H9 (cell line): Measurements from ENCODE around the gene PGM1. TPM values are rescaled to one million over a fixed set of nuclear protein-coding genes. Genes with fewer than 3 reads are reported as not detected.

Source experiments
- DNase-seq: peaks from one replicate; pipeline ENCODE4 v3.0.0-alpha.2; 2017
- H2AFZ ChIP-seq: one replicate; pipeline ENCODE4 v1.6.1; 2013; ENCODE audit warnings: mild to moderate bottlenecking, low read length, control low read depth, moderate library complexity
- H2AK5ac ChIP-seq: 2 replicates; pipeline ENCODE4 v1.6.1; 2013; ENCODE audit warnings: low read length, control low read depth, mixed read lengths; ENCODE audit not compliant: insufficient read length
- H2BK120ac ChIP-seq: one replicate; pipeline ENCODE4 v1.6.1; 2013; ENCODE audit warnings: low read depth, mild to moderate bottlenecking, low read length, control low read depth, inconsistent platforms; ENCODE audit not compliant: poor library complexity, severe bottlenecking
- H2BK12ac ChIP-seq: 2 replicates; pipeline ENCODE4 v1.6.1; 2013; ENCODE audit warnings: low read length, control low read depth, mixed read lengths, low read depth; ENCODE audit not compliant: insufficient read length
- H2BK15ac ChIP-seq: 2 replicates; pipeline ENCODE4 v1.6.1; 2013; ENCODE audit warnings: low read depth, low read length, control low read depth
- H2BK20ac ChIP-seq: one replicate; pipeline ENCODE4 v1.6.1; 2013; ENCODE audit warnings: low read depth, mild to moderate bottlenecking, low read length, control low read depth, inconsistent platforms; ENCODE audit not compliant: poor library complexity, severe bottlenecking
- H2BK5ac ChIP-seq: 2 replicates; pipeline ENCODE4 v1.6.1; 2013; ENCODE audit warnings: low read length, control low read depth, mixed read lengths; ENCODE audit not compliant: insufficient read length
- H3K14ac ChIP-seq: 2 replicates; pipeline ENCODE4 v1.6.1; 2013; ENCODE audit warnings: low read length, control low read depth; ENCODE audit not compliant: insufficient read depth
- H3K18ac ChIP-seq: 2 replicates; pipeline ENCODE4 v1.6.1; 2013; ENCODE audit warnings: low read depth, mild to moderate bottlenecking, mixed read lengths, low read length, control low read depth; ENCODE audit not compliant: insufficient read length
- H3K23ac ChIP-seq: 2 replicates; pipeline ENCODE4 v1.6.1; 2013; ENCODE audit warnings: low read length, control low read depth, mixed read lengths, low read depth; ENCODE audit not compliant: insufficient read length
- H3K23me2 ChIP-seq: 2 replicates; pipeline ENCODE4 v1.6.1; 2013; ENCODE audit warnings: low read depth, mild to moderate bottlenecking, mixed read lengths, low read length, control low read depth; ENCODE audit not compliant: insufficient read length, poor library complexity, severe bottlenecking
- H3K27ac ChIP-seq: 2 replicates; pipeline ENCODE4 v1.5.1; 2013; ENCODE audit warnings: low read length, control low read depth, mixed read lengths, low read depth; ENCODE audit not compliant: insufficient read length
- H3K27me3 ChIP-seq: 2 replicates; pipeline ENCODE4 v1.6.1; 2013; ENCODE audit warnings: low read length, control low read depth, inconsistent platforms; ENCODE audit not compliant: insufficient read depth
- H3K4ac ChIP-seq: 2 replicates; pipeline ENCODE4 v1.6.1; 2013; ENCODE audit warnings: low read depth, mild to moderate bottlenecking, control low read depth, inconsistent platforms, low read length, moderate library complexity
- H3K4me1 ChIP-seq: 2 replicates; pipeline ENCODE4 v1.6.1; 2013; ENCODE audit warnings: low read length, control low read depth, inconsistent platforms; ENCODE audit not compliant: insufficient read depth
- H3K4me2 ChIP-seq: 2 replicates; pipeline ENCODE4 v1.6.1; 2013; ENCODE audit warnings: low read length, control low read depth, mixed read lengths; ENCODE audit not compliant: insufficient read length, insufficient read depth
- H3K56ac ChIP-seq: 2 replicates; pipeline ENCODE4 v1.6.1; 2013; ENCODE audit warnings: low read depth, mild to moderate bottlenecking, mixed read lengths, low read length, control low read depth; ENCODE audit not compliant: insufficient read length
- H3K79me1 ChIP-seq: 2 replicates; pipeline ENCODE4 v1.6.1; 2013; ENCODE audit warnings: low read depth, mild to moderate bottlenecking, moderate library complexity, low read length, control low read depth, inconsistent platforms; ENCODE audit not compliant: insufficient read depth, poor library complexity, severe bottlenecking
- H3K79me2 ChIP-seq: 2 replicates; pipeline ENCODE4 v1.6.1; 2013; ENCODE audit warnings: low read length, control low read depth, inconsistent platforms; ENCODE audit not compliant: insufficient read depth
- H3K9ac ChIP-seq: 2 replicates; pipeline ENCODE4 v1.6.1; 2013; ENCODE audit warnings: low read length, control low read depth, mixed read lengths; ENCODE audit not compliant: insufficient read length; ENCODE audit errors: extremely low read depth
- H3K9me3 ChIP-seq: one replicate; pipeline ENCODE4 v1.6.1; 2013; ENCODE audit warnings: low read depth, low read length, inconsistent platforms; ENCODE audit not compliant: control insufficient read depth
- H3T11ph ChIP-seq: one replicate; pipeline ENCODE4 v1.6.1; 2013; ENCODE audit warnings: mild to moderate bottlenecking, low read length, control low read depth, inconsistent platforms
- H4K20me1 ChIP-seq: one replicate; pipeline ENCODE4 v1.6.1; 2013; ENCODE audit not compliant: control insufficient read depth, insufficient read length, insufficient read depth
- H4K5ac ChIP-seq: 2 replicates; pipeline ENCODE4 v1.6.1; 2013; ENCODE audit warnings: low read depth, mild to moderate bottlenecking, mixed read lengths, low read length, control low read depth; ENCODE audit not compliant: insufficient read length
- H4K8ac ChIP-seq: replicated peaks from 2 replicates; pipeline ENCODE4 v1.6.1; 2013; ENCODE audit warnings: low read length, control low read depth, mixed read lengths, low read depth; ENCODE audit not compliant: insufficient read length
- H4K91ac ChIP-seq: 2 replicates; pipeline ENCODE4 v1.6.1; 2013; ENCODE audit warnings: low read depth, mild to moderate bottlenecking, moderate library complexity, mixed read lengths, low read length, control low read depth; ENCODE audit not compliant: insufficient read length
- H3K27ac Mint-ChIP-seq, 3 experiments: 2 replicates in 2 of 3; 3 replicates in 1 of 3; pipeline ENCODE4 v1.8.0; 2020 to 2021; ENCODE audit warnings: mixed read lengths in 3 of 3, mild to moderate bottlenecking in 1 of 3, moderate library complexity in 1 of 3
- H3K27me3 Mint-ChIP-seq: 2 replicates; pipeline ENCODE4 v1.8.0; 2021; ENCODE audit warnings: low read depth, mild to moderate bottlenecking, moderate library complexity, mixed read lengths
- H3K36me3 Mint-ChIP-seq, 3 experiments: 2 replicates in 2 of 3; 3 replicates in 1 of 3; pipeline ENCODE4 v1.8.0; 2020 to 2021; ENCODE audit warnings: low read depth in 3 of 3, mixed read lengths in 3 of 3; ENCODE audit not compliant: insufficient read depth in 1 of 3
- H3K4me1 Mint-ChIP-seq, 2 experiments: 2 replicates each; pipeline ENCODE4 v1.8.0; 2020; ENCODE audit warnings: mixed read lengths in 2 of 2
- H3K4me3 Mint-ChIP-seq, 2 experiments: 2 replicates in 1 of 2; 3 replicates in 1 of 2; pipeline ENCODE4 v1.8.0; 2020 to 2021; ENCODE audit warnings: mild to moderate bottlenecking in 2 of 2, mixed read lengths in 2 of 2, moderate library complexity in 1 of 2
- H3K9me3 Mint-ChIP-seq, 2 experiments: 2 replicates in 1 of 2; 3 replicates in 1 of 2; pipeline ENCODE4 v1.8.0; 2020; ENCODE audit warnings: mild to moderate bottlenecking in 2 of 2, mixed read lengths in 2 of 2, moderate library complexity in 1 of 2
- CTCF ChIP-seq: fragments of 200-600 bp; sonication (generic); conservative IDR thresholded peaks from 3 replicates; pipeline ENCODE4 v1.8.0; 2021; ENCODE audit warnings: antibody characterized with exemption, mild to moderate bottlenecking
- WGBS: extraction: QIAGEN DNeasy Blood & Tissue Kit; methylation state at CpG from one replicate; pipeline ENCODE4 v1.1.7; 2013; ENCODE audit warnings: missing lambda C conversion rate, low lambda C conversion rate, mixed read lengths; ENCODE audit not compliant: insufficient read length; ENCODE audit errors: extremely low coverage; 5-methylcytosine and 5-hydroxymethylcytosine counted together
- total RNA-seq: library from RNA; stranded (reverse); gene quantifications from 2 replicates; pipeline ENCODE4 v1.2.1, GENCODE V29; 2021

Gene PGM1
- total RNA-seq, 1 experiment from 2014 or later, result 56.4 TPM

GRCh38 chr1:63628607-63629006, 35.4 kb downstream of the PGM1 start:
- Histone ChIP-seq H3K27me3 (no peaks in the 10 kb centered on the region), H4K91ac (no peak overlapping the region), H3K4me2 (no peak overlapping the region), H4K8ac (no peak overlapping the region), H3K23ac (no peak overlapping the region), H4K20me1 (no peaks in the 10 kb centered on the region), H2BK15ac (no peak overlapping the region), H3K14ac (no peak overlapping the region), H3K4me1 (no peaks in the 10 kb centered on the region), H2BK12ac (no peak overlapping the region), H3K18ac (no peak overlapping the region), H3K9me3 (no peaks in the 10 kb centered on the region), H3K4ac (no peak overlapping the region), H2AK5ac (no peak overlapping the region), H3K9ac (no peak overlapping the region), H2AFZ (no peak overlapping the region), H3K79me1 (no peaks in the 10 kb centered on the region), H2BK20ac (no peak overlapping the region), H2BK5ac (no peak overlapping the region), H3K79me2 (no peaks in the 10 kb centered on the region), H3K56ac (no peak overlapping the region), H3K27ac (no peak overlapping the region), H3T11ph (no peak overlapping the region), H3K23me2 (no peaks in the 10 kb centered on the region), H2BK120ac (no peak overlapping the region), H4K5ac (no peak overlapping the region)
- TF ChIP-seq CTCF, result no peak
- Mint-ChIP-seq H3K36me3 (peaks cover 0 to 13% (median 5%) of the 10 kb centered on the region in 3 experiments; a peak in 4 of 7 replicates), H3K27ac (no peak overlapping the region), H3K4me1 (peaks cover 20% of the 10 kb centered on the region in 2 experiments), H3K4me3 (no peak overlapping the region), H3K27me3 (no peaks in the 10 kb centered on the region), H3K9me3 (no peaks in the 10 kb centered on the region)
- WGBS, result no CpG with 5 or more reads among the region's 1 CpG
- DNase-seq, result no peak
